SK-N-SH (cell line): ENCODE measurements around the gene MID1. TPM values are rescaled to one million over a fixed set of nuclear protein-coding genes. Genes with fewer than 3 reads are reported as not detected.

Source experiments
- CTCF ChIA-PET: fragments of 300-600, 350-600 bp; formaldehyde crosslinking; extraction: SDS; loops from one replicate; lab custom pipeline; 2021; lab: Yijun Ruan, JAX
- POLR2A ChIA-PET: fragments of 350-600 bp; sonication (Branson Sonifier 250); formaldehyde crosslinking; extraction: SDS; loops from one replicate; lab custom pipeline; 2020; ENCODE audit warnings: antibody characterized with exemption, inconsistent platforms; lab: Yijun Ruan, JAX
- DNase-seq: peaks from one replicate; pipeline ENCODE4 v3.0.0; 2012
- H2AFZ ChIP-seq: fragments of 200-600 bp; sonication (generic); 2 replicates; pipeline ENCODE4 v1.8.1; 2016; ENCODE audit warnings: antibody characterized with exemption, mild to moderate bottlenecking, low read depth
- H3F3A ChIP-seq: fragments of 200-600 bp; sonication (generic); replicated peaks from 2 replicates; pipeline ENCODE3; 2016; ENCODE audit warnings: antibody characterized with exemption, mild to moderate bottlenecking; ENCODE audit not compliant: insufficient read depth
- H3K27ac ChIP-seq, 2 experiments: fragments of 200-500 bp in 1 of 2; fragments of 200-600 bp in 1 of 2; sonication (Bioruptor generic) in 1 of 2; sonication (generic), shearing (Covaris generic) in 1 of 2; 2 replicates each; pipeline versions ENCODE4 v1.5.1 to v1.6.1; 2014 to 2016; ENCODE audit warnings: low read depth in 2 of 2, inconsistent platforms in 1 of 2, low read length in 1 of 2, mild to moderate bottlenecking in 1 of 2, mixed read lengths in 1 of 2
- H3K27me3 ChIP-seq: fragments of 200-600 bp; sonication (generic), shearing (Covaris generic); 2 replicates; pipeline ENCODE4 v1.6.1; 2016; ENCODE audit warnings: mixed run types; ENCODE audit not compliant: insufficient read depth
- H3K36me3 ChIP-seq, 2 experiments: fragments of 200-500 bp in 1 of 2; fragments of 200-600 bp in 1 of 2; sonication (Bioruptor generic) in 1 of 2; sonication (generic) in 1 of 2; replicated peaks in 1 of 2; 2 replicates each; pipeline versions ENCODE3 to v1.5.1; 2014 to 2016; ENCODE audit warnings: low read length in 1 of 2, mild to moderate bottlenecking in 1 of 2; ENCODE audit not compliant: insufficient read depth in 2 of 2, control insufficient read depth in 1 of 2
- H3K4me1 ChIP-seq, 2 experiments: fragments of 200-500 bp in 1 of 2; fragments of 200-600 bp in 1 of 2; sonication (Bioruptor generic) in 1 of 2; sonication (generic), shearing (Covaris generic) in 1 of 2; 2 replicates each; pipeline versions ENCODE4 v1.5.1 to v1.6.1; 2014 to 2016; ENCODE audit warnings: low read depth in 1 of 2, low read length in 1 of 2, mixed run types in 1 of 2; ENCODE audit not compliant: insufficient read depth in 2 of 2, control insufficient read depth in 1 of 2
- H3K4me2 ChIP-seq: fragments of 200-600 bp; sonication (generic), shearing (Covaris generic); 2 replicates; pipeline ENCODE4 v1.6.1; 2017; ENCODE audit warnings: mixed run types
- H3K4me3 ChIP-seq, 2 experiments: fragments of 200-500 bp in 1 of 2; fragments of 200-600 bp in 1 of 2; sonication (Bioruptor generic) in 1 of 2; sonication (generic), shearing (Covaris generic) in 1 of 2; 2 replicates each; pipeline versions ENCODE4 v1.5.1 to v1.8.1; 2014 to 2016; ENCODE audit warnings: low read depth in 2 of 2, inconsistent platforms in 1 of 2, low read length in 1 of 2, mild to moderate bottlenecking in 1 of 2, mixed read lengths in 1 of 2, moderate library complexity in 1 of 2
- H3K79me2 ChIP-seq: fragments of 200-600 bp; sonication (generic); 2 replicates; pipeline ENCODE4 v1.8.1; 2017; ENCODE audit warnings: mild to moderate bottlenecking; ENCODE audit not compliant: insufficient read depth
- H3K9ac ChIP-seq: fragments of 200-600 bp; sonication (generic); 2 replicates; pipeline ENCODE4 v1.6.1; 2017; ENCODE audit warnings: mixed run types
- H3K9me2 ChIP-seq: fragments of 200-600 bp; sonication (generic); 2 replicates; pipeline ENCODE4 v1.6.1; 2017; ENCODE audit warnings: mixed run types
- H3K9me3 ChIP-seq: fragments of 200-600 bp; sonication (generic); 2 replicates; pipeline ENCODE4 v1.6.1; 2017; ENCODE audit warnings: mixed run types, mild to moderate bottlenecking, moderate library complexity
- H4K20me1 ChIP-seq: fragments of 200-600 bp; sonication (generic); 2 replicates; pipeline ENCODE4 v1.6.1; 2017; ENCODE audit warnings: mild to moderate bottlenecking, mixed run types; ENCODE audit not compliant: insufficient read depth
- CTCF ChIP-seq: fragments of 200-600 bp; sonication (generic); IDR thresholded peaks from 2 replicates; pipeline ENCODE4 v1.6.1; 2017; ENCODE audit warnings: antibody characterized with exemption, mild to moderate bottlenecking, moderate library complexity
- EZH2phosphoT487 ChIP-seq: fragments of 200-600 bp; sonication (generic); IDR thresholded peaks from 2 replicates; pipeline ENCODE4 v1.6.1; 2017; ENCODE audit warnings: low read depth, mixed run types, mild to moderate bottlenecking, antibody characterized with exemption, moderate library complexity, borderline replicate concordance
- FOSL2 ChIP-seq: IDR thresholded peaks from 2 replicates; pipeline ENCODE4 v1.4.0; 2012; ENCODE audit warnings: low read depth, mild to moderate bottlenecking, moderate library complexity, borderline replicate concordance
- FOXJ3 ChIP-seq: sonication (generic); formaldehyde crosslinking; IDR thresholded peaks from 2 replicates; pipeline ENCODE4 v1.5.1; 2020; ENCODE audit warnings: mild to moderate bottlenecking, missing genetic modification reagents
- GABPA ChIP-seq: IDR thresholded peaks from 2 replicates; pipeline ENCODE4 v1.4.0; 2012; ENCODE audit warnings: low read depth, mild to moderate bottlenecking
- GATA2 ChIP-seq: sonication (generic); formaldehyde crosslinking; IDR thresholded peaks from 2 replicates; pipeline ENCODE4 v1.5.0; 2020; ENCODE audit warnings: mild to moderate bottlenecking, missing genetic modification reagents
- JUND ChIP-seq: IDR thresholded peaks from 2 replicates; pipeline ENCODE4 v1.4.0; 2012
- MXI1 ChIP-seq: IDR thresholded peaks from 2 replicates; pipeline ENCODE4 v1.6.1; 2012; ENCODE audit warnings: mild to moderate bottlenecking, low read depth, low read length, improper control_type of control experiment
- NRF1 ChIP-seq: IDR thresholded peaks from 2 replicates; pipeline ENCODE4 v1.6.1; 2012; ENCODE audit warnings: low read depth, mild to moderate bottlenecking, low read length
- PBX3 ChIP-seq: IDR thresholded peaks from 2 replicates; pipeline ENCODE4; 2012
- POLR2AphosphoS5 ChIP-seq: IDR thresholded peaks from 2 replicates; pipeline ENCODE4 v1.6.1; 2012; ENCODE audit warnings: low read depth, low read length
- RAD21 ChIP-seq: IDR thresholded peaks from 2 replicates; pipeline ENCODE4 v1.6.1; 2012; ENCODE audit warnings: mild to moderate bottlenecking, low read length
- RCOR1 ChIP-seq: fragments of 150-350 bp; IDR thresholded peaks from 2 replicates; pipeline ENCODE4 v1.6.1; 2017; ENCODE audit warnings: antibody characterized with exemption, low read length
- RFX5 ChIP-seq: IDR thresholded peaks from 2 replicates; pipeline ENCODE4 v1.6.1; 2012; ENCODE audit warnings: mild to moderate bottlenecking, improper control_type of control experiment, low read length
- SMC3 ChIP-seq: IDR thresholded peaks from 2 replicates; pipeline ENCODE4 v1.6.1; 2012; ENCODE audit warnings: low read depth, low read length, improper control_type of control experiment
- TCF12 ChIP-seq: IDR thresholded peaks from 2 replicates; pipeline ENCODE4 v1.4.0; 2012
- TEAD4 ChIP-seq: IDR thresholded peaks from 2 replicates; pipeline ENCODE4 v1.4.0; 2012; ENCODE audit warnings: mild to moderate bottlenecking, borderline replicate concordance; ENCODE audit not compliant: insufficient read depth
- USF2 ChIP-seq: fragments of 150-350 bp; IDR thresholded peaks from 2 replicates; pipeline ENCODE4 v1.6.1; 2017; ENCODE audit warnings: antibody characterized with exemption, low read length, low read depth, borderline replicate concordance
- YY1 ChIP-seq: IDR thresholded peaks from 2 replicates; pipeline ENCODE4 v1.4.0; 2012; ENCODE audit warnings: low read depth, mild to moderate bottlenecking
- ZBTB33 ChIP-seq: IDR thresholded peaks from 2 replicates; pipeline ENCODE4 v1.4.0; 2012; ENCODE audit warnings: low read depth, borderline replicate concordance
- WGBS: methylation state at CpG from one replicate; pipeline ENCODE4 v1.1.6; 2017; ENCODE audit warnings: low lambda C conversion rate; 5-methylcytosine and 5-hydroxymethylcytosine counted together
- polyA plus RNA-seq, 3 experiments: library from polyadenylated mRNA; depleted of rRNA; stranded (reverse); fragments of >200 nt; gene quantifications; 2 replicates each; pipeline ENCODE4 v1.2.3, GENCODE V29; 2012

MID1 gene
- polyA plus RNA-seq, 1 of the 3 experiments (the other 2 are of a cell fraction) = 10.4 TPM

- no peaks in the 10 kb centered on the region for H3K9me2 ChIP-seq
- POLR2A ChIA-PET = no interaction called here
- no peak overlapping the region for H3K4me2 ChIP-seq
- H4K20me1 ChIP-seq = no peaks in the 10 kb centered on the region
- H3K9me3 ChIP-seq = no peaks in the 10 kb centered on the region
- DNase-seq = no peak
- no peak overlapping the region for H2AFZ ChIP-seq
- no peaks in the 10 kb centered on the region for H3F3A ChIP-seq
- no peak for TF ChIP-seq GABPA
- TF ChIP-seq ZBTB33 = no peak
- no peak for TF ChIP-seq FOXJ3 (CRISPR knock-in tag)
- no peak for TF ChIP-seq MXI1
- TF ChIP-seq YY1 = no peak
- TF ChIP-seq GATA2 = no peak
- no peak for TF ChIP-seq RFX5
- TF ChIP-seq EZH2phosphoT487 = no peak
- no peak for TF ChIP-seq JUND
- no peak for TF ChIP-seq CTCF
- TF ChIP-seq NRF1 = no peak
- no peak for TF ChIP-seq TCF12
- TF ChIP-seq, all 33 proteins: peak for 0
- Histone ChIP-seq H3K27me3 (no peaks in the 10 kb centered on the region), H3K79me2 (no peaks in the 10 kb centered on the region), H3K36me3 (no peaks in the 10 kb centered on the region), H3K27ac (no peak overlapping the region), H3K4me1 (no peaks in the 10 kb centered on the region), H3K4me3 (no peak overlapping the region), H3K9ac (no peak overlapping the region)
- 52% methylated on average over 7 of the region's 7 CpGs for WGBS
- CTCF ChIA-PET = interaction anchor here (2.4 kb wide), 1 partner anchor 476 kb away, joined by 9 read pairs; no protein-coding TSS in a partner anchor
Measured at GRCh38 chrX:10665681-10666080, 45.3 kb upstream of the MID1 start.

GRCh38 chrX:10660171-10660570 is 39.8 kb upstream of the MID1 start:
- TF ChIP-seq USF2 (no peak), GABPA (no peak), SMC3 (no peak), POLR2AphosphoS5 (no peak), RAD21 (no peak), RCOR1 (no peak), GATA2 (no peak), PBX3 (no peak), FOSL2 (no peak), TEAD4 (no peak)
- Histone ChIP-seq H3K36me3 (no peaks in the 10 kb centered on the region), H3F3A (no peaks in the 10 kb centered on the region), H3K27ac (no peak overlapping the region), H3K27me3 (no peaks in the 10 kb centered on the region), H2AFZ (no peak overlapping the region), H3K79me2 (no peaks in the 10 kb centered on the region), H3K4me2 (no peak overlapping the region), H3K9me2 (no peaks in the 10 kb centered on the region), H3K9ac (no peak overlapping the region), H4K20me1 (no peaks in the 10 kb centered on the region), H3K4me1 (no peaks in the 10 kb centered on the region), H3K9me3 (no peaks in the 10 kb centered on the region), H3K4me3 (no peak overlapping the region)
- ChIA-PET POLR2A (no interaction called here), CTCF (no interaction called here)
- DNase-seq = no peak
- 22% methylated on average over 5 of the region's 6 CpGs for WGBS
